GM18867 (cell line): Measurements from ENCODE around the gene IGFBPL1.

Experiments used
- ATAC-seq: cut with Tn5 transposase; IDR thresholded peaks from one replicate; pipeline ENCODE4 v1.9.1; 2021; ENCODE audit warnings: mild to moderate bottlenecking, moderate library complexity; ENCODE audit not compliant: unreplicated experiment

IGFBPL1 gene

GRCh38 chr9:38423973-38424843, at the start of gene IGFBPL1:
TSS of gene IGFBPL1 (minus strand) at chr9:38424454. CDS start at chr9:38424424, 30 bp downstream.
- ATAC-seq: no peak

- ATAC-seq: peak; percentile 50
Measured at GRCh38 chr9:38472583-38473249, 48.5 kb upstream of the IGFBPL1 start.

GRCh38 chr9:38467404-38467803, 43.1 kb upstream of the IGFBPL1 start:
- ATAC-seq: no peak

GRCh38 chr9:38453835-38454234, 29.6 kb upstream of the IGFBPL1 start:
- ATAC-seq: no peak

- no peak for ATAC-seq
Measured at GRCh38 chr9:38451162-38451561, 26.9 kb upstream of the IGFBPL1 start.

GRCh38 chr9:38447703-38448102, 23.4 kb upstream of the IGFBPL1 start:
- ATAC-seq: no peak

- peak; percentile 94 for ATAC-seq
Measured at GRCh38 chr9:38445154-38446043, 21.1 kb upstream of the IGFBPL1 start.

GRCh38 chr9:38443597-38443996, 19.3 kb upstream of the IGFBPL1 start:
- no peak for ATAC-seq

- no peak for ATAC-seq
Measured at GRCh38 chr9:38443181-38443580, 18.9 kb upstream of the IGFBPL1 start.

- ATAC-seq: no peak
Measured at GRCh38 chr9:38442473-38443096, 18.3 kb upstream of the IGFBPL1 start.

GRCh38 chr9:38441347-38442085, 17.3 kb upstream of the IGFBPL1 start:
- ATAC-seq: no peak

- no peak for ATAC-seq
Measured at GRCh38 chr9:38440516-38440915, 16.3 kb upstream of the IGFBPL1 start.

- no peak for ATAC-seq
Measured at GRCh38 chr9:38439916-38440301, 15.7 kb upstream of the IGFBPL1 start.

- ATAC-seq: no peak
Measured at GRCh38 chr9:38439291-38439915, 15.1 kb upstream of the IGFBPL1 start.

- ATAC-seq: peak; percentile 42
Measured at GRCh38 chr9:38437193-38437823, 13.1 kb upstream of the IGFBPL1 start.

- ATAC-seq: no peak
Measured at GRCh38 chr9:38436708-38437107, 12.5 kb upstream of the IGFBPL1 start.

GRCh38 chr9:38435521-38435920, 11.3 kb upstream of the IGFBPL1 start:
- ATAC-seq: no peak

GRCh38 chr9:38434853-38435252, 10.6 kb upstream of the IGFBPL1 start:
- no peak for ATAC-seq

- no peak for ATAC-seq
Measured at GRCh38 chr9:38434365-38434764, 10.1 kb upstream of the IGFBPL1 start.
